Spleen (tissue), 11 donors: ENCODE results near the gene GIMAP6. TPM values are rescaled to one million over a fixed set of nuclear protein-coding genes. Genes with fewer than 3 reads are reported as not detected.

ENCODE experiments used
- DNase-seq: peaks from one replicate; pipeline ENCODE4 v3.0.0-alpha.2; 2020
- H3K27ac ChIP-seq, 8 donors: fragments of 200-600 bp; sonication (generic) in 7 of 8; 1 replicate in 4 of 8; 2 replicates in 4 of 8; pipeline versions ENCODE4 v1.5.0 to v1.8.0; 2016 to 2021; ENCODE audit warnings: inconsistent platforms in 4 of 8, mild to moderate bottlenecking in 4 of 8, moderate library complexity in 1 of 8
- H3K27me3 ChIP-seq, 7 donors: fragments of 200-600 bp; sonication (generic) in 6 of 7; replicated peaks in 1 of 7; 1 replicate in 4 of 7; 2 replicates in 3 of 7; pipeline versions ENCODE4 v1.5.0 to v1.8.0; 2016 to 2021; ENCODE audit warnings: inconsistent platforms in 3 of 7, mild to moderate bottlenecking in 1 of 7
- H3K36me3 ChIP-seq, 6 donors: fragments of 200-600 bp; sonication (generic) in 5 of 6; 1 replicate in 4 of 6; 2 replicates in 2 of 6; pipeline versions ENCODE4 v1.5.0 to v1.8.0; 2016 to 2021; ENCODE audit warnings: inconsistent platforms in 2 of 6
- H3K4me1 ChIP-seq, 6 donors: fragments of 200-600 bp; sonication (generic) in 5 of 6; 1 replicate in 3 of 6; 2 replicates in 3 of 6; pipeline versions ENCODE4 v1.5.0 to v1.8.0; 2016 to 2021; ENCODE audit warnings: inconsistent platforms in 3 of 6
- H3K4me3 ChIP-seq, 8 donors: fragments of 200-600 bp; sonication (generic) in 7 of 8; 1 replicate in 4 of 8; 2 replicates in 4 of 8; pipeline versions ENCODE4 v1.5.0 to v1.8.0; 2016 to 2021; ENCODE audit warnings: inconsistent platforms in 4 of 8, mild to moderate bottlenecking in 4 of 8, moderate library complexity in 2 of 8
- H3K9me3 ChIP-seq, 8 donors: fragments of 200-600 bp; sonication (generic) in 7 of 8; 1 replicate in 4 of 8; 2 replicates in 4 of 8; pipeline versions ENCODE4 v1.5.0 to v1.8.0; 2016 to 2021; ENCODE audit warnings: inconsistent platforms in 4 of 8
- POLR2A ChIP-seq, 3 donors: fragments of 450-650 bp; IDR thresholded peaks; one replicate each; pipeline ENCODE4 v1.5.1; 2017; ENCODE audit warnings: antibody characterized with exemption in 3 of 3, mild to moderate bottlenecking in 1 of 3
- POLR2AphosphoS5 ChIP-seq, 3 donors: sonication (generic); formaldehyde crosslinking; IDR thresholded peaks; one replicate each; pipeline ENCODE4 v1.5.1; 2017; ENCODE audit warnings: antibody characterized with exemption in 3 of 3
- WGBS, 5 donors: extraction: QIAGEN DNeasy Blood & Tissue Kit in 3 of 5; methylation state at CpG; one replicate each; pipeline versions ENCODE4 v1.1.5 to v1.1.7; 2013 to 2018; 5-methylcytosine and 5-hydroxymethylcytosine counted together
- intact Hi-C: fragments of 100-400 bp; cut with DNase I; formaldehyde crosslinking; loops from one replicate; pipeline ENCODE4 v1.15.0; 2023; ENCODE audit warnings: low total_unique reads
- polyA plus RNA-seq, 3 donors: library from polyadenylated mRNA; stranded (reverse); fragments of 200-250 nt; gene quantifications; one replicate each; pipeline ENCODE4 v1.2.1, GENCODE V29; 2013
- total RNA-seq, 7 donors: library from RNA; depleted of rRNA in 3 of 7; stranded (reverse); fragments of >200 nt in 3 of 7; fragmentation: NEBNext Ultra II Directional in 4 of 7; extraction: Animal tissue kit (Norgen Biotek cat#: 25700) in 4 of 7; gene quantifications; one replicate each; pipeline versions ENCODE4 v1.1.0 to v1.2.1, GENCODE V29; 2016 to 2021
- TF ChIP-seq, protein P1 (sequence below), 11 experiments: fragments of 200-600 bp in 7 of 11; fragments of 450-650 bp in 4 of 11; sonication (generic) in 4 of 11; IDR thresholded peaks in 8 of 11; conservative IDR thresholded peaks in 3 of 11; 1 replicate in 7 of 11; 2 replicates in 4 of 11; pipeline versions ENCODE4 v1.4.0 to v1.8.0; 2016 to 2021; ENCODE audit warnings: antibody characterized with exemption in 11 of 11, inconsistent platforms in 4 of 11, mild to moderate bottlenecking in 1 of 11
- donor health status: healthy with polysubstance abuse.
- donor health status: DM: no; HTN: no; CAD: no; lungs with moderate emphysema.
- donor health status: DM: no; HTN: no; CAD: no.
- donor health status: Bipolar disorder and iron deficiency.
- donor health status: healthy.
- donor health status: DM: no; HTN: no; CAD: no.
- donor health status: DM: yes; HTN: yes; CAD: no.

Gene GIMAP6
- total and polyA plus RNA-seq, 10 donors: 18.2 to 181 (median 102) TPM

DNA sequence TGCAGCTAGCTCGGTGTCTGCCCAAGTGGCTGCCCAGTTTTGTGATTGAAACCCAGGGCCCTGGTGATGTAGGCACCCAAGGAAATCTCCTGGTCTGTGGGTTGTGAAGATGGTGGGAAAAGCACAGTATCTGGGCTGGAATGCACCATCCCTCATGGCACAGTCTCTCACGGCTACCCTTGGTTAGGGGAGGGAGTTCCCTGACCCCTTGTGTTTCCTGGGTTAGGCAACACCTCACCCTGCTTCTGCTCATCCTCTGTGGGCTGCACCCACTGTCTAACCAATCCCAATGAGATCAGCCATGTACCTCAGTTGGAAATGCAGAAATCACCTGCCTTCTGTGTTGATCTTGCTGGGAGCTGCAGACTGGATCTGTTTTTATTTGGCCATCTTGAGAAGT, 37.4 kb downstream of the GIMAP6 start:
- TF ChIP-seq, protein P1, sequence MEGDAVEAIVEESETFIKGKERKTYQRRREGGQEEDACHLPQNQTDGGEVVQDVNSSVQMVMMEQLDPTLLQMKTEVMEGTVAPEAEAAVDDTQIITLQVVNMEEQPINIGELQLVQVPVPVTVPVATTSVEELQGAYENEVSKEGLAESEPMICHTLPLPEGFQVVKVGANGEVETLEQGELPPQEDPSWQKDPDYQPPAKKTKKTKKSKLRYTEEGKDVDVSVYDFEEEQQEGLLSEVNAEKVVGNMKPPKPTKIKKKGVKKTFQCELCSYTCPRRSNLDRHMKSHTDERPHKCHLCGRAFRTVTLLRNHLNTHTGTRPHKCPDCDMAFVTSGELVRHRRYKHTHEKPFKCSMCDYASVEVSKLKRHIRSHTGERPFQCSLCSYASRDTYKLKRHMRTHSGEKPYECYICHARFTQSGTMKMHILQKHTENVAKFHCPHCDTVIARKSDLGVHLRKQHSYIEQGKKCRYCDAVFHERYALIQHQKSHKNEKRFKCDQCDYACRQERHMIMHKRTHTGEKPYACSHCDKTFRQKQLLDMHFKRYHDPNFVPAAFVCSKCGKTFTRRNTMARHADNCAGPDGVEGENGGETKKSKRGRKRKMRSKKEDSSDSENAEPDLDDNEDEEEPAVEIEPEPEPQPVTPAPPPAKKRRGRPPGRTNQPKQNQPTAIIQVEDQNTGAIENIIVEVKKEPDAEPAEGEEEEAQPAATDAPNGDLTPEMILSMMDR (IDR thresholded peaks at IDR 0.05 in 8 of 11, conservative IDR thresholded peaks at IDR 0.05 in 3 of 11): no peak
- TF ChIP-seq POLR2AphosphoS5 (IDR thresholded peaks at IDR 0.05): no peak
- TF ChIP-seq POLR2A (IDR thresholded peaks at IDR 0.05): no peak
- H3K27me3 ChIP-seq: no peaks in the 10 kb centered on the region
- intact Hi-C loops: no loop called here
- DNase-seq: no peak
- no peak overlapping the region for H3K27ac ChIP-seq
- H3K36me3 ChIP-seq: no peaks in the 10 kb centered on the region
- no peak overlapping the region for H3K4me3 ChIP-seq
- WGBS, 5 donors: 71 to 83% (median 78%) methylated on average over 2 of the region's 2 CpGs; no CpG with 5 or more reads in 1 of the 5 donors
- peaks cover 0 to 37% (median 25%) of the 10 kb centered on the region in 8 donors for H3K9me3 ChIP-seq
- H3K4me1 ChIP-seq: peaks cover 0 to 13% (median 3%) of the 10 kb centered on the region in 6 donors

DNA sequence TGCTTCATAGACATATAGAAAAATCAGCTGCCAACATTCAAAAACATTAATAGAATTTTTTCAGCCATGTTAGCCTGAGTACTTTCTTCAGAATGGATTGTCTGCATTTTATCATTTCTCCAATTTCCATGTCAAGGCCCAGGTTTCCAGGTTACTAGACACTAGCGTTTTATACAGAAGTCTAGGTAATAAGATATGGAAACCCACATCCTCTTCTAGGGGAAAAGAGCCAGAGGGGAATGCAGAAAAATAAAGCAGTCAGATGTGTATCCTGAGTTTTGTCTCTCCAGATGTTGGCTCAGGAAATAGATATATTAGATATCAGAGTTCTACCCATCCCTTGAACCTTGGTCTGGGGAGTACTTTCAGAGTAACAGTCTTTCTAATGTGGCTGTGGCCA, 44.6 kb downstream of the GIMAP6 start:
- Histone ChIP-seq H3K9me3 (peaks cover 0 to 19% (median 11%) of the 10 kb centered on the region in 8 donors), H3K4me1 (peaks cover 10 to 38% (median 27%) of the 10 kb centered on the region in 6 donors), H3K36me3 (no peaks in the 10 kb centered on the region), H3K27me3 (no peaks in the 10 kb centered on the region), H3K4me3 (no peak overlapping the region), H3K27ac (peak overlapping the region; percentile 75 to 85 (median 81))
- intact Hi-C loops: no loop called here
- no peak for DNase-seq
- 24 to 50% (median 44%) methylated on average over 1 of the region's 1 CpG for WGBS, 5 donors
- TF ChIP-seq POLR2A (IDR thresholded peaks at IDR 0.05) (no peak), POLR2AphosphoS5 (IDR thresholded peaks at IDR 0.05) (no peak)
- TF ChIP-seq, protein P1 (IDR thresholded peaks at IDR 0.05 in 8 of 11, conservative IDR thresholded peaks at IDR 0.05 in 3 of 11): no peak

DNA sequence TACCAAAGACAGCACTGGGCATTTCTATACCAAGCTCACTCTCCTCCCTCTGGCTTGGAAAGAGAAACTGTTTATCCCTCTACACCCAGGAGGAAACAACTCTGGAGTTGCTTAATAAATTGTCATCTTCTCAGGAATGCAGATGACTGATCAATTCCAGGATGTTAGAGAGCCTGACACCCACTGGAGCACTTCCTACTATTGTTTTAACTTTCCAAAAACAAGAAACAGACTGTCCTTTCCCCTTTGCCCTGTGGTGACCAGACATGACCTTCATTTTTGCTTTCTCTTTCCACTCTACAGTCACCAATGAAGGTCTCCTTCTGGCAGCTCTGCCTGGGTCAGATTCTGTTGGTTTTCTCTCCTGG, 45.4 kb downstream of the GIMAP6 start:
- Histone ChIP-seq H3K27me3 (no peaks in the 10 kb centered on the region), H3K4me3 (peak overlapping the region in 1 of 8 donors; percentile 11), H3K4me1 (peaks cover 10 to 38% (median 27%) of the 10 kb centered on the region in 6 donors), H3K36me3 (no peaks in the 10 kb centered on the region), H3K9me3 (peaks cover 0 to 19% (median 6%) of the 10 kb centered on the region in 8 donors), H3K27ac (peak overlapping the region; percentile 75 to 85 (median 81))
- no peak for DNase-seq
- intact Hi-C loops: no loop called here
- peak in 1 of 3 donors; percentile 58 for TF ChIP-seq POLR2AphosphoS5 (IDR thresholded peaks at IDR 0.05)
- TF ChIP-seq, protein P1 (IDR thresholded peaks at IDR 0.05 in 8 of 11, conservative IDR thresholded peaks at IDR 0.05 in 3 of 11): no peak

DNA sequence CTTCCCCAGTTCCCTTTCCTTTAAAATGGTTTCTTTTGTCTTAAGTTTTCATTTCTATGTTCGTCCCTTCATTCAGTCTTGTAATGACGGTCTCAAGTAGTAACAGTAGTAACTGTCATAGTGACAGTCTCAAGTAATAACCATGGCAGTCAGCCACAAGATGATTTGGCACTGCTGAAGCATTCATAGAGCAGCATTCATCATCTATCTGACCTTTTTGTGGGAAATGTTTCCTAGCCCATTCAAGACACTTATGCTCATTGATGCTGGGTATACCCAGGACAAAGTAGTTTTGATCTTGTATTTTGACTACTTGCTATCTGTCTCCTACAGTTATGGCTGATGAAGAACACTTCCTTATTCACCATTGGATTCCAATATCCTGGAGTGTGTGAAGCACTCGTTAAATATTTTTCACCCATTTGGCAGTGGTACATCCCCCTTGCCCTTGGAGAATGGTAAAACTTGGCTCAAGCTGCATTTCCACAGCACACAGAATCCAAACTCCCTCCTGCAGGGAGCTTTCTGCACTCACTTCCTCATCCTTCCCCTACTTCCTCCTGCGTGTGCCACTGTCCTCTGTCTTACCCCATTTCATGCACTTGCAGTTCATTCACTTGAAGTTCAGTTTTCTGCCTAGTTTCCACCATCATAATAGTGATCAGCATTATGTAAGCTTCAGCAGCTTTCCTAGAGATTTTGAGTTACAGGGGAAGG, 46.0 kb downstream of the GIMAP6 start:
- Histone ChIP-seq H3K4me3 (peak overlapping the region in 1 of 8 donors; percentile 11), H3K4me1 (peaks cover 10 to 38% (median 27%) of the 10 kb centered on the region in 6 donors), H3K27me3 (no peaks in the 10 kb centered on the region), H3K36me3 (no peaks in the 10 kb centered on the region), H3K27ac (peak overlapping the region in 7 of 8 donors; percentile 75 to 85 (median 82)), H3K9me3 (peaks cover 0 to 19% (median 6%) of the 10 kb centered on the region in 8 donors)
- 36 to 41% (median 40%) methylated on average over 4 of the region's 4 CpGs for WGBS, 5 donors
- TF ChIP-seq, protein P1 (IDR thresholded peaks at IDR 0.05 in 8 of 11, conservative IDR thresholded peaks at IDR 0.05 in 3 of 11): no peak
- TF ChIP-seq POLR2A (IDR thresholded peaks at IDR 0.05) (no peak), POLR2AphosphoS5 (IDR thresholded peaks at IDR 0.05) (no peak)
- intact Hi-C loops: no loop called here
- DNase-seq: no peak
